HG03354 (cell line): Measurements from ENCODE around the gene SRSF11.
A peak's percentile ranks its signal among the peaks of the same experiment; 100 is the strongest.

ENCODE experiments used
- ATAC-seq: cut with Tn5 transposase; IDR thresholded peaks from one replicate; pipeline ENCODE4 v1.9.1; 2021; ENCODE audit warnings: mild to moderate bottlenecking; ENCODE audit not compliant: unreplicated experiment, poor library complexity, severe bottlenecking

Gene SRSF11

DNA sequence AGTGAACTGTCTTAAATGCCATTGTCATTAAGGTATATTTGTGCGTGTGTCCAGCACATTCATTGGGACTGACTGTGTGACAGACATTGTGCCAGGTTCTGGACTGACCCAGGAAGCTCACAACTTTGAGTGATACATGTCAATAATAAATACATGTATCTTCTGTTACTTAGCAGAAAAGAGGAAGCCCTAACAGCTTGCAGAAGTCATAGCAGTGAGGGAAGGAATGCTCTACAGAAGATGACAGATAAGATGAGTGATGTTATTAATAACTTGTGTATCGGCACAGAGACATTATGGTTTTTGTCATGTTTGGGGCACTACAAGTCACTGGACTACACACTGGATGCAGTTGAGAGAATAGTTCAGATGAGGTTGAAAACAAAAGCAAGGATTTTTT, 1.2 kb upstream of the SRSF11 start:
- no peak for ATAC-seq

DNA sequence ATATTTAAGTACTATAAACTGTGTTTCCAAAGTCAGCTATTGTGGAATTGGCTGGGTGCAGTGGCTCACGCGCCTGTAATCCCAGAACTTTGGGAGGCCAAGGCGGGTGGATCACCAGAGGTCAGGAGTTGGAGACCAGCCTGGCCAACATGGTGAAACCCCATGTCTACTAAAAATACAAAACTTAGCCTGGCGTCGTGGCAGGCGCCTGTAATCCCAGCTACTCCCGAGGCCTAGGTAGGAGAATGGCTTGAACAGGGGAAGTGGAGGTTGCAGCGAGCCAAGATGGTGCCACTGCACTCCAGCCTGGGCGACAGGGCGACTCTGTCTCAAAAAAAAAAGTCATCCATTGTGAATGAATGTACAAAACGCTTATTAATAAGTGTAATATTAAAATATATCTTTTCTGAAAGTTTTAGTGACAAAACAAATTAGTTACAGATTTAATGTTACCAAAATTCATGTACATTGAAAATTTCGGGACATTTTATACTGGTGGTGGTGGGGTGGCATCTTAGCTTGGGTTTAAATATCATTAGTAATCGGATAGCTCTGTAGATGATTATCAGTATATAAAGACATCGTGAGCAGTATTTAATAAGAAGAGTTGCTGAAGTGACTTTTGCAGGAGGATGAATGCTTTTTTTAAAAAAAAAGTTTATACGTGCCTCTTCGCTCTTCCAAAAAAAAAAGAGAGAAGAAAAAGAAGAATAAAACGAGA, 503 bp upstream of the SRSF11 start:
- ATAC-seq = peak; percentile 21

DNA sequence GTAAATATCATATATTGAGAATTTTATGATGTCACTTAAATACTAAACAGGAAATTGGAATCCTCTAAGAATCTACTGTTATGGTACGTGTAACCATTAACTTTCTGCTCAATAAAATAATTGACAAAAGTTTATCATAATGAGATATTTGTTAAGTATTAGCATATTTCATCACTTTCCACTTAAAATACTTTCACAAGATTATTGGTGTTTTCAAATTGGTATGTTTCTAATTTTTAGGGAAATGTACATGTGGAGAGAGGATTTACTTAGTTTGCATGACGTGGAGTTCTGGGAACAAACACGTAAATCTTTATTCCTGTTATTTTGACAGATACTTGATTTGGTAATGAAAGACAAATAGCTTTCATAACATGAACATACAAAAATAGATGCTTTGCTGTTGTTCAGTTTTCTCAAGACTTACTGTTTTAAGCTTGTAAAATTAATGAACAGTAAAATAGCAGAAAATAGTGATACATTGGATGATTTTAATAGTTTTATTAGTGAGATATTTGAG, 1.6 kb downstream of the SRSF11 start:
- no peak for ATAC-seq

DNA sequence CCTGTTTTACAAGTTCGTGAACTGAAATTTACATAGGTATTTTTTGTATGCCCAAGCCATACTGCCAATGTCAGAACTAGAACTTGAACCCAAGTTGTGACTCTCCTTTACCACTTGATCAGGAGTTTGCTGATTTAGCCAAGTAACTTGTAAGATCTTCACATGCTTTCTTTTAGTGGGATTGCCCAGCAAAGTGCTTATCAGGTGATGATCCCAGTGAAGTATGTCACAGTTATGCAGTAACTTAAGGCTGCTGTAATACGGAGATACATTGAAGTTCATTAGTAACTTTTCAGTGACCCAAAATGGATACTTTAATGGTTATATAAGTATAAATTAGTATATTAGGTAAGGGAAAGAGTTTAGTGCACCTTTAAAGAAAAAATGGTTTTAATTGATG, 3.8 kb downstream of the SRSF11 start:
- no peak for ATAC-seq

DNA sequence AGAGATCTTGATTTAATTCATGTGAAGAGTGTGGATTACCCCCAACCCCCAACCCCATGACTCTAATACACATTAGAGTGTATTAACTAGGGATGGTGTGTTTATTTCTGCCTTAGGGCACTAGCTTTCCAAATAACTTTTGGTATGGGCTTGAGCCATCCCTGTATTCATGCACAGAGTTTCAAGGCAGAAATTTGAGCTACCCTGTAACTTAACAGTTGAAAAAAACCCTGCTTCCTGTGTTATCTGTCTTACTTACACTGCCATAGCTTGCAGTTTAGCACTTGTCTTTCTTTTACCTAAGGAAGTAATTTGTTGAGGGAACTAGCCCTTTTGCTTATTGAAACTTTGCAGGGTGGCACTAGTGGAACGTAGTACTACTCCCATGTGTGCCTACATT, 6.3 kb downstream of the SRSF11 start:
- no peak for ATAC-seq

DNA sequence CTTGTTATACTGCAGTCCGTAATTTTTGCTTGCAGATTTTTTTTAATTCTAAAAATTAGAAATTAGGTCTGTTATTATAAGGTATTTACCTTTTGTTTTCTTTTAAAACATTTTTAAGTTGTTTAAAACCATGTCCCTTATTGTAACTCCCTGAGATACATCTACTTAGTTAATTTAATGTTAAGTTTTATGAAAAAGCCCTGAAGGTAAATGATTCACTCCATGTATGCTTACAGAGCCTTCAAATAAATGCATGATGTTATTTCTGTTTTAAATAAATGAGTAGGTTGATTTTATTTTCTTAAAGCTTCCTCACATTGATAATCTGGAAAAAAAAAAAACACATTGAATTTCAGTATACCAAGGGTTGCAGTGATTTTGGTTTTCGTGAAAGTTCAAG, 7.5 kb downstream of the SRSF11 start:
- no peak for ATAC-seq

DNA sequence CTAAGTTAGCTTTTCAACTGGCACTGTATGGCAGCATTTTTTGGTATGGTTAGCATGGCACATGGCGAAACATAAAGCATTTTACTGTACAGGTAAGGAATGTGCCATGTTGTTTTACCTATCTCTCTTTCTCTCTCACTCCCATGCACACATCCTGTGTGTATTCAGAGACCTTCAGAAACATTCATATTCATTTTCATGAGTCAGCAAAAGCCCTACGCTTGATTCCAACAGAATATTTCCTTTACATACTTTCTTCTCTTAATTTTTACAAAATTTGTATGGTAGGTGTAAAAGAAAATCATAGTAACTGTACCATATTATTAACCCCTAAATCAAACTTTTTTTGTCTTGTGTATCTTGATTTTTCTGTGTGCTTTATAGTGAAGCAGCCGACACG, 10.3 kb downstream of the SRSF11 start:
- no peak for ATAC-seq

DNA sequence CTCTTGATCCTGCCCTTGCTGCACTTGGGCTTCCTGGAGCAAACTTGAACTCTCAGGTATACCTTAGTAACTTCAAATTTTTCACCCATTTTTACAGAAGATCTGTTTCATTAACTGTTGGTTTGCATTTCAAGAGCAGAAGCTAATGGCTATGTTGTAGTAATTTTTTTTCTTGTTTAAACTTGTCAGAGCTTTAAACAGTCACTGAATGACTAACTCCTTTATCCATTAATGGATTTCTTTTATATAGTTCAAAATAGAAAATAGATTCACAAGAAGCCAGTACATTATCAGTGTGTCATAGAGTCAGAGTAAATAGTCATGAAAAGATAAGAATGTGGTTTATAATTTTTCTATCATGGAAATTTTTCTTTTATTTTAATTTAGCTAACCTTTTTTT, 13.6 kb downstream of the SRSF11 start:
- no peak for ATAC-seq

DNA sequence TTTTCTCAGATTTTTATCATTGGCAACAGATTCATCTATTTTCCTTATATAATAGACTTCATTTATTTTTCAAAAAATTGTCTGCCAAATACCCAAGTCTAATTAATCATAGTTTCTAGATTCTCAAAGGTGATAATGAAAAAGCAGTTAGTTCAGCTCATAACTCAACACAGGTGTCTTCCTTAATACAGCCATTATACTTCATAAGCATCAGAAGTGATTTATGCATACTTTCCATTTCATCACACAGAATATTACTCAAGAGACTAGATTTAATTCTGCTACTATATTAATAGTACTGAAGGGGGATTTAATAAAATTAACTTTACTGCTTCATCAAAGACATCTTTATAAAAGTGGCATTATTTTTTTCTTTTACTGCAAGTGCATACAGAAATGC, 18.8 kb downstream of the SRSF11 start:
- ATAC-seq = no peak

DNA sequence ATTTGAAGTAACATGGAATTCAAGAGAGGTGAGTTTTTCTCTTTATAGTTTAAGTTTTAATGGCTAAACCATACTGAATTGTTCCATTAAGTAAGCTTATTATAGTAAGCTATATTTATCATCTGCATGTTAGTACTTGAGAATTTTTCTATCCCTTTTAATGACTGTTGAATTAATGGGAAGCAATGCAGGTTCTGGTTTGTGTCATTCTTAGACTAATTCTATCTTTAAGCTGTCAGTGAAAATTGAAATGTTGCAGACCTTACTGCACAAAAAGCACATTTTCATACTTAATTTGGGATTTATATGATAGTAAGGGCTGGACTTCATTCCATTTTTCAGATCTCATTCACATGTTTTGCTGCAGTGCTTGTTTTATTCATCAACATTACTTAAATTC, 25.9 kb downstream of the SRSF11 start:
- ATAC-seq = no peak

DNA sequence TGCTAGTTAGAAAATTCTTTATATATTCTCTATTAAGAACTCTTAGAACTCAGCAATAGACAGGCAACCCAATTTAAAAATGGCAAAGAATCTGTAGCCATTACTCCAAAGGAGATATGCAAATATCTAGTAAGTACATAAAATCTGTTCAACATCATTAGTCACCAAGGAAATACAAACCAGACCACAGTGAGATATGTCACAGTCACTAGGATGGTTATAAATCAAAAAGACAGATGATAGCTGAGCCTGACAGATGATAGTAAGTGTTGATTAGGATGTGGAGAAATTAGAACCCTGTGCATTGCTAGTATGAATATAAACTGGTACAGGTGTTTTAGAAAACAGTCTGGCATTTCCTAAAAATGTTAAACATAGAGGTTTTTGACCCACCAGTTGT, 26.6 kb downstream of the SRSF11 start:
- ATAC-seq = no peak

DNA sequence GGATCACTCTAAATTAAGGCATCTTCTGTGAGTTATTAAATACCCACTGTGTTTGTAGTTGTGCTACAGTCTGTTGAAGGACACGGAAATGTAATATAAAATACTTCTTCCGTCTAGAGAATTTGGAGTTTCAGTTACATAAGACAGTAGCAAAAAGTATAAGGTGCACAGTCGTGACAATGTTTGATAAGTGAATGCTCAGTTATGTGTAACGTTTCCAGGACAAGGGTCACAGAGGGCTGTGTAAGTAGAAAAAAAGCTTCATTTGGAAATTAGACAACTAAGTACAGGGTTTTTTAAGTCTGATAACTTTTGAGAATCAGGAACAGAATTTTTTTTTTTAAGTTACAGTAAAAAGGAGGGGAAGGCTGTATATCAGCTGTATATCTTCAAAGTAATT, 27.5 kb downstream of the SRSF11 start:
- ATAC-seq = no peak

DNA sequence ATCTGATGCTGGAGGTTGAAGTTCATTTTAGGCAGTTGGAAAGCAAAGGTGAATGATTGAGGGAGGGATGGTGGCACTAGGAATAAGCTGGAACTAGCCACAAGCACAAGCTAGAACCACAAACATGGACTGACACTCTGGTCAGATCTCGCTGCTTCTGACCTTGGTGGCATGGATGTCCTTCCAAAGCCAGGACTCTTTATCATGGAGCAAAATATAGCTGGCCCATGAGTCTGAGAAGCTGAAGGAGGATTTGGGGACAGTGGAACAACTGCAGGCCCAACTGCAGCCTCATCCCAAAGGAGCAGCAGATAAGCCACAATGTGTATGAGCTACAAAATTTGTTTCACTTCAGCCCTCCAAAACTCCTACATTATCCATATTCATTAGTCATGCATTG, 35.5 kb downstream of the SRSF11 start:
- ATAC-seq = no peak

DNA sequence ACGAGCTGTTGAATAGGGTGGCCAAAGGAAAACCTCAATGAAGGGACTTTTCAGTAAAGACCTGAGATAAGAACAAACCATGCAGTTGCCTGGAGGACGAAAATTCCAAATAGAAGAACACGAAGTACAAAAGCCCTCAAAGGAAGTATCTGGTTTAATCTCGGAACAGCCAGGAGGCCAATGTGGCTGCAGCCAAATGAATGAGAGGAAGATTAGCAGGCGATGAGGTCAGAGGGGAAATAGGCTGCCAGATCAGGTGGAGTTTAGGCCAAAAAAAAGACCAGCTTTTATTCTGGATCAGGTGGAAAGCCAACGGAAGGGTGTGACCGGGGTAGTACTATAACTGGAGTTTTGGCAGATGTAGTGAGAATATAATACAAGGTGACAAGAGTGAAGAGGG, 43.7 kb downstream of the SRSF11 start:
- no peak for ATAC-seq

DNA sequence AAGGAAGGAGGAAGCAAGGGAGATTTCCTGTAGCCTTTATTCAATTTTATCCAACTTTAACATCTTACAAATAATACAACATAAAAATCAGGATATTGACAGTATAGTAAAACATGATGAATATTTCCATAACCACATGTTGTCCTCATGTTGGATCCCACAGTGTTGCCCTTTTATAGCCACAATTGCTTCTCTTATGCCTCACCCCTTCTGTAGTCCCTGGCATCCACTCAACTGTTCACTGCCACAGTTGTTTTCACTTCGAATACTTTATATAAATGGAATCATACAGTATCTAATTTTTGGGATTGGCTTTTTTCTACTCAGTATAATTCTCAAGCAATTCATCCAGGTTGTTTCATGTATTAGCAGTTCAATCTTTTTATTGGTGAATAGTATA, 44.8 kb downstream of the SRSF11 start:
- ATAC-seq = no peak

DNA sequence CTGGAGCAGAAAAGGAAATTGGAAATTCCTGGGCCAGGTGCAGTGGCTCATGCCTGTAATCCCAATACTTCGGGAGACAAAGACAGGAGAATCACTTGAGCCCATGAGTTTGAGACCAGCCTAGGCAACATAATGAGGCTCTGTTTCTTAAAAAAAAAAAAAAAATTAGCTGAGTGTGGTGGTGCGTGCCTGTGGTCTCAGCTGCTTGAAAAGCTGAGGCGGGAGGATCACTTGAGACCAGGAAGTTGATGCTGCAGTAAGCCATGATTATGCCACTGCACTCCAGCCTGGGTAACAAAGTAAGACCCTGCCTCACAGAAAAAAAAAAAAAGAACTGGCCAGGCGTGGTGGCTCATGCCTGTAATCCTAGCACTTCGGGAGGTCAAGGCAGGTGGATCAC, 56.7 kb downstream of the SRSF11 start:
- ATAC-seq = no peak

DNA sequence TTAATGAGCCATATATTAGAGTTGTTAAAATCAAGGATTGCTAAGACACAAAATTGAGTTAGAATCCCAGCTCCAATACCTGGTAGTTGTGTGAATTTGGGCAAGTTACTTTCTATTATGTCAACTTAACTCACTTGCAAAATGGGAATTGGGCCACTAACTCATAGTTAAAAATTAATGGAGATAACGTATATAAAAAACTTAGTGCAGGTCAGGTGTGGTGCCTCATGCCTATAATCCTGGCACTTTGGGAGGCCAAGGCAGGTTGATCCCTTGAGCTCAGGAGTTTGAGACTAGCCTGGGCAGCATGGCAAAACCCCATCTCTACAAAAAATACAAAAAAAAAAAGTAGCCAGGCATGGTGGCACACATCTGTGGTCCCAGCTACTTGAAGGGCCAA, 57.5 kb downstream of the SRSF11 start:
- no peak for ATAC-seq

DNA sequence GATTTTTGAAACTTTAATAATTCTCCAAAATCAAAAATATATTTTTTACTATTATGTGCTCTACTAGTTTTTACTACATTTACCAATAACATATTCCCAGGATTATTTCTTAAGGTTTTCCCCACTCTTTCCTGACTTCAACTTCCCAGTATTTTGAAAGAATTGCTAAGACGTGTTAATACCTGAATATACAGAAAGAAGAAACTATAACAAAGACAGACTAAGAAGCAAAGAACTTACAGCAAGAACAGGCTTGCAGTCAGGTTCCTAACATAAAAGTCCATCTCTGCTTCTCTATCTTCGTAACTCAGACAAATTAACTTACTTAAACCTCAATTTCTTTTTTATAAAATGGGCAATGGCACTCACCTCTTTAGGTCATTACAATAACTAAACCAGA, 63.2 kb downstream of the SRSF11 start:
- ATAC-seq = no peak

DNA sequence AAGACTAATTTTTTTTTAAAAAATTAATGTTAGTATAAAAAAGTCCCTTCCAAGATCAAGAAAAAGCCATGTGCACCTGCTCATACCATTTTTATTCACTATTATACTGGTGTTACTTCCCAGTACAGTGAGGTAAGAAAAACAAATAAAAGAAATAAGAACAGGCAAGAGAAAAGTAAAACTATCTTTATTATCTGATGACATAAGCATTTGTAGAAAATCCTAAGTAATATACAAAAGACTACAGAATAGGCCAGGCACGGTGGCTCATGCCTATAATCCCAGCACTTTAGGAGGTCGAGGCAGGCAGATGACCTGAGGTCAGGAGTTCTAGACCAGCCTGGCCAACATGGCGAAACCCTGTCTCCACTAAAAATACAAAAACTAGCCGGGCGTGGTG, 65.3 kb downstream of the SRSF11 start:
- no peak for ATAC-seq

DNA sequence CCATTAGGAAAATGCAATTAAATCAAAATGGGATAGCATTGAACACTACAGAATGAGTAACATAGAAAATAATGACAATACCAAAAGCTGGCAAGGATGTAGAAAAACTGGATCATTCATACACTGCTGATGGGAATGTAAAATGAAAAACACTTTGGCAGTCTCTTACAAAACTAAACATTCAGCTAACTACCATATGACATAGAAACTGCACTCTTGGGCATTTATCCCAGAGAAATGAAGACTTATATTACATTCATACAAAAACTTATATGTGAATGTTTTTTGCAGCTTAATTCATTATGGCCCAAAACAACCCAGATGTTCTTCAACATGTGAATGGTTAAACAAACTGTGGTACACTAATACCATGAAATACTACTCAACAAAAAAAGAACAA, 67.0 kb downstream of the SRSF11 start:
- ATAC-seq = no peak

DNA sequence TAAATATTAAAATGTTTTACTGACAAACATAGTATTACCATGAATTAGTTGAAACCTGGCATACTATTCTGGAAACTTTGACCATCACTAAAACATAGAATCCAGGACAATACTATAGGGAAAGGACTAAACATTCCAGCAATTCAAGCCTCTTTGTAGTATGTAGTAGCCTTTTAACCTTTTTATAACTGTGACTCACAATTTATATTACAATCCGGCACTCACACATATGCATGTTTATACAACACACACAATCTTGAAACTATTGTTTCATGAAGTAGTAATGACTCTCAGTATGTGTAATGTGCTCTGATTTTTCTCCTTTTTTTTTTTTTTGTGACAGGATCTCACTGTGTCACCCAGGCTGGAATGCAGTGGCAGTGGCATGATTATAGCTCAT, 69.0 kb downstream of the SRSF11 start:
- ATAC-seq = no peak

DNA sequence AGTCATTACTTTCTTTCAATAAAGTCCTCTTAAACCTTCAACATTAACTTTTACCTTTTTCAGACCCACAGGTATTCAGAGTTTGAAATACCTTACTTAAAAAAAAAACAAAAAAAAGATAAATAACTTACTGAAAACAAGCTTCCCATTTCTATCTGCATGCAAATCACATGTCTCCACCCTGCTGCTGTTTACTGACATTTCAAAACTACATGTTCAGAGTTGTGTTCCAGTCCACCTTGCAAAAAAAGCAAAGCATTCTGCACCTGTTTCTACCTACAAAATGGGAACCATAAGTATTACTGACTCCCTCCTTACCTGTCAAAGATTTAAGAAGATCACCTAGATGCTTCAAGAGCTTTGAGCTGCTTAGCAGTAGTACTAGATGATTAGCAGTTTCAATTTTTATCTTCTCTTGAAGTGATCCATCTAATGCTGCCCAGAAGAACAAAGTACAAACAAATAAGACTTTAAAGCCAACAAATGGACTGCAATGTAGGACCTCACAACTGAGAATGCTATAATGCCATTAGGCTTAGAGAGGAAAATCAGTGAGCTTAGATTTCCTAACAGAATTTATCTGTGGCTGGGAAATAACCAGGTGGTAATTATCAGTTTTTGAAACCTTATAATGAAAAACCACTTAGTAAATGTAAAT, 72.1 kb downstream of the SRSF11 start:
- no peak for ATAC-seq
